SK-N-MC (cell line): ENCODE measurements around the gene PPP1R9A.

Source experiments
- EZH2 ChIP-seq: fragments of 200-600 bp; sonication (generic); IDR thresholded peaks from one replicate; pipeline ENCODE4 v1.6.1; 2017; ENCODE audit warnings: antibody characterized with exemption
- FOXP2 ChIP-seq: optimal IDR thresholded peaks from 2 replicates; pipeline ENCODE3; 2011; ENCODE audit warnings: mild to moderate bottlenecking, moderate library complexity; ENCODE audit not compliant: insufficient read depth; ENCODE audit errors: extremely low read length, control extremely low read depth
- POLR2AphosphoS5 ChIP-seq: IDR thresholded peaks from 2 replicates; pipeline ENCODE4 v1.6.1; 2012; ENCODE audit warnings: mild to moderate bottlenecking, low read depth, low read length, borderline replicate concordance

DNA sequence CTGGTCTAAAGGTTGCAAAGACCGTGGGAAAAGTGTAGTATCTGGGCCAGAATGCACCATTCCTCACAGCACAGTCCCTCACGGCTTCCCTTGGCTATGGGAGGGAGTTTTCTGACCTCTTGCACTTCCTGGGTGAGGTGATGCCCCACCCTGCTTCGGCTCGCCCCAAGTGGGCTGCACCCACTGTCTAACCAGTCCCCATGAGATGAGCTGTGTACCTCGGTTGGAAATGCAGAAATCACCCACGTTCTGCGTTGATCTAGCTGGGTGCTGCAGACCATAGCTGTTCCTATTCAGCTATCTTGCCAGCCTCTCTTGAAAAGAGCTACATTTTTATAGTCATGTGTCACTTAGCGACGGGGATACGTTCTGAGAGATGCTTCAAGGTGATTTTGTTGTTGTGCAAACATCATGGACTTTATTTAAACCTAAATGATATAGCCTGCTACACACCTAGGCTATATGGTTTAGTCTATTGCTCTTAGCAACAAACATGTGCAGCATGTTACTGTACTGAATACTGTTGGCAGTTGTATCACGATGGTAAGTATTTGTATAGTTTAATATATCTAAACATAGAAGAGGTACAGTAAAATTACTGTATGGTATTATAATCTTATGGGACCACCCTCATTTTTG is 120.0 kb downstream of the PPP1R9A start:
- TF ChIP-seq EZH2 (no peak), POLR2AphosphoS5 (no peak), FOXP2 (no peak)
